A549 (cell line): ENCODE results near the gene NTN4. TPM values are rescaled to one million over a fixed set of nuclear protein-coding genes. Genes with fewer than 3 reads are reported as not detected.

ENCODE experiments used
- ATAC-seq, 2 experiments: fragments of 200-7000 bp in 1 of 2; fragments of >200 bp in 1 of 2; cut with Nextera tagmentation in 1 of 2; cut with Tn5 transposase in 1 of 2; 3 replicates each; pipeline versions ENCODE4 v1.8.0 to v1.9.1; 2018 to 2020; ENCODE audit warnings: mild to moderate bottlenecking in 1 of 2, moderate library complexity in 1 of 2
- CTCF ChIA-PET: fragments of 300-600 bp; sonication (Branson Sonifier 250); formaldehyde crosslinking; extraction: SDS; loops from one replicate; lab custom pipeline; 2021; ENCODE audit warnings: antibody characterized with exemption, inconsistent platforms; lab: Yijun Ruan, JAX
- POLR2A ChIA-PET: fragments of 350-600 bp; formaldehyde crosslinking; extraction: SDS; loops from one replicate; lab custom pipeline; 2021; ENCODE audit warnings: antibody characterized with exemption, inconsistent platforms; lab: Yijun Ruan, JAX
- DNase-seq, 2 experiments: peaks; one replicate each; pipeline versions ENCODE4 v3.0.0 to v3.0.0-alpha.2; 2011 to 2016; ENCODE audit warnings: low read depth in 1 of 2, low spot score in 1 of 2
- FAIRE-seq: peaks from 2 replicates; lab custom pipeline; 2011; peaks lifted over from hg19 to GRCh38; lab: Jason Lieb, UNC
- H3K27ac ChIP-seq, 2 experiments: fragments of >200 bp; sonication (Bioruptor Twin); formaldehyde crosslinking; 3 replicates each; pipeline ENCODE4 v1.5.1; 2016 to 2017
- H3K4me1 ChIP-seq: fragments of >200 bp; sonication (Bioruptor Twin); formaldehyde crosslinking; 3 replicates; pipeline ENCODE4 v1.6.1; 2016
- H3K4me2 ChIP-seq: fragments of >200 bp; sonication (Bioruptor Twin); formaldehyde crosslinking; 3 replicates; pipeline ENCODE4 v1.6.1; 2016
- H3K4me3 ChIP-seq: fragments of >200 bp; sonication (Bioruptor Twin); formaldehyde crosslinking; 3 replicates; pipeline ENCODE4 v1.5.1; 2016
- H3K9me3 ChIP-seq: fragments of >200 bp; sonication (Bioruptor Twin); formaldehyde crosslinking; 3 replicates; pipeline ENCODE4 v1.6.1; 2016
- CBX8 ChIP-seq: fragments of 200-600 bp; sonication (generic); IDR thresholded peaks from 2 replicates; pipeline ENCODE4 v1.6.1; 2016
- EHMT2 ChIP-seq: fragments of 200-600 bp; sonication (generic); IDR thresholded peaks from 2 replicates; pipeline ENCODE4 v1.6.1; 2016; ENCODE audit warnings: antibody characterized with exemption, low read depth, mild to moderate bottlenecking, moderate library complexity
- HOXB13 ChIP-seq: fragments of 250-450 bp; sonication (Bioruptor Pico); IDR thresholded peaks from 2 replicates; pipeline ENCODE4 v1.5.0; 2020; ENCODE audit warnings: low read depth, mild to moderate bottlenecking, moderate library complexity
- HOXB5 ChIP-seq: fragments of 250-450 bp; sonication (Bioruptor Pico); IDR thresholded peaks from 2 replicates; pipeline ENCODE4 v1.5.0; 2020; ENCODE audit warnings: mild to moderate bottlenecking, moderate library complexity
- JUN ChIP-seq, 2 experiments: fragments of >200 bp; sonication (Bioruptor Twin); formaldehyde crosslinking; IDR thresholded peaks; 2 replicates in 1 of 2; 3 replicates in 1 of 2; pipeline ENCODE4 v1.6.1; 2016 to 2017
- JUNB ChIP-seq: fragments of >200 bp; sonication (Bioruptor Twin); formaldehyde crosslinking; IDR thresholded peaks from 2 replicates; pipeline ENCODE4 v1.6.1; 2016
- KDM1A ChIP-seq: fragments of 200-600 bp; sonication (generic); IDR thresholded peaks from 2 replicates; pipeline ENCODE4 v1.6.1; 2016; ENCODE audit warnings: low read depth, mild to moderate bottlenecking
- KDM5A ChIP-seq: fragments of 200-600 bp; sonication (generic); IDR thresholded peaks from 2 replicates; pipeline ENCODE4 v1.6.1; 2016; ENCODE audit warnings: antibody characterized with exemption, mild to moderate bottlenecking
- NFE2L2 ChIP-seq: fragments of 150-350 bp; conservative IDR thresholded peaks from 2 replicates; pipeline ENCODE4 v1.6.1; 2014; ENCODE audit warnings: low read length
- NR3C1 ChIP-seq: fragments of >200 bp; sonication (Bioruptor Twin); formaldehyde crosslinking; IDR thresholded peaks from 3 replicates; pipeline ENCODE4 v1.6.1; 2017
- PHF8 ChIP-seq: fragments of 200-600 bp; sonication (generic); IDR thresholded peaks from 2 replicates; pipeline ENCODE4 v1.6.1; 2016; ENCODE audit warnings: low read depth, mild to moderate bottlenecking, antibody characterized with exemption, moderate library complexity, borderline replicate concordance
- POLR2A ChIP-seq: IDR thresholded peaks from 2 replicates; pipeline ENCODE4 v1.6.1; 2012; ENCODE audit warnings: mild to moderate bottlenecking, low read length
- POLR2AphosphoS2 ChIP-seq: conservative IDR thresholded peaks from 2 replicates; pipeline ENCODE4 v1.6.1; 2012; ENCODE audit warnings: low read length, improper control_type of control experiment, inconsistent platforms
- RARB ChIP-seq: fragments of 250-450 bp; sonication (Bioruptor Pico); IDR thresholded peaks from 2 replicates; pipeline ENCODE4 v1.8.0; 2021; ENCODE audit warnings: mild to moderate bottlenecking, moderate library complexity
- RFX5 ChIP-seq: fragments of 450-650 bp; IDR thresholded peaks from 2 replicates; pipeline ENCODE4 v1.7.1; 2014; ENCODE audit warnings: antibody characterized with exemption, mild to moderate bottlenecking, moderate library complexity
- SMC3 ChIP-seq: fragments of >200 bp; sonication (Bioruptor Twin); formaldehyde crosslinking; IDR thresholded peaks from 3 replicates; pipeline ENCODE4 v1.6.1; 2018; ENCODE audit warnings: inconsistent platforms
- SREBF2 ChIP-seq: fragments of 450-650 bp; IDR thresholded peaks from 2 replicates; pipeline ENCODE4 v1.6.1; 2014; ENCODE audit warnings: mild to moderate bottlenecking, moderate library complexity
- TP53 ChIP-seq: fragments of 250-450 bp; sonication (Bioruptor Pico); IDR thresholded peaks from 2 replicates; pipeline ENCODE4 v1.5.0; 2021; ENCODE audit warnings: mild to moderate bottlenecking, moderate library complexity
- ZC3H11A ChIP-seq: fragments of 450-650 bp; IDR thresholded peaks from 2 replicates; pipeline ENCODE4 v1.6.1; 2014; ENCODE audit warnings: antibody characterized with exemption, mild to moderate bottlenecking
- ZNF302 ChIP-seq: fragments of 250-450 bp; sonication (Bioruptor Pico); IDR thresholded peaks from 2 replicates; pipeline ENCODE4 v1.9.0; 2021; ENCODE audit warnings: inconsistent platforms, mild to moderate bottlenecking, moderate library complexity
- ZSCAN20 ChIP-seq: fragments of 250-450 bp; sonication (Bioruptor Pico); IDR thresholded peaks from 2 replicates; pipeline ENCODE4 v1.8.0; 2022; ENCODE audit warnings: mild to moderate bottlenecking, moderate library complexity
- WGBS: methylation state at CpG from one replicate; pipeline ENCODE4 v1.1.6; 2017; ENCODE audit errors: missing lambda C conversion rate; 5-methylcytosine and 5-hydroxymethylcytosine counted together
- polyA plus RNA-seq, 4 experiments: library from polyadenylated mRNA; depleted of rRNA in 3 of 4; stranded (reverse); fragments of >200 nt; fragmentation: RNase III in 1 of 4; extraction: RNeasy Plus Mini Kit Qiagen cat#74134 plus additional on column Dnase treatment in 1 of 4; gene quantifications; 2 replicates in 3 of 4; 3 replicates in 1 of 4; pipeline ENCODE4 v1.2.3, GENCODE V29; 2011 to 2017
- TF ChIP-seq, protein P1 (sequence below): IDR thresholded peaks from 2 replicates; pipeline ENCODE4 v1.6.1; 2012
- TF ChIP-seq, protein P2 (sequence below): fragments of >200 bp; sonication (Bioruptor Twin); formaldehyde crosslinking; IDR thresholded peaks from 2 replicates; pipeline ENCODE4 v1.6.1; 2016
- TF ChIP-seq, protein P3 (sequence below): IDR thresholded peaks from 2 replicates; pipeline ENCODE4 v1.6.1; 2012; ENCODE audit warnings: low read depth, borderline replicate concordance
- TF ChIP-seq, protein P4 (sequence below): fragments of 450-650 bp; IDR thresholded peaks from 2 replicates; pipeline ENCODE4 v1.6.1; 2014; ENCODE audit warnings: antibody characterized with exemption
- TF ChIP-seq, protein P5 (sequence below): fragments of >200 bp; sonication (Bioruptor Twin); formaldehyde crosslinking; IDR thresholded peaks from 3 replicates; pipeline ENCODE4 v1.6.1; 2016
- TF ChIP-seq, protein P6 (sequence below): fragments of >200 bp; sonication (Bioruptor Twin); formaldehyde crosslinking; IDR thresholded peaks from 3 replicates; pipeline ENCODE4 v1.5.1; 2016

Gene NTN4
- polyA plus RNA-seq, 2 of the 4 experiments (the other 2 are of a cell fraction), result 37.3 to 132 TPM

DNA sequence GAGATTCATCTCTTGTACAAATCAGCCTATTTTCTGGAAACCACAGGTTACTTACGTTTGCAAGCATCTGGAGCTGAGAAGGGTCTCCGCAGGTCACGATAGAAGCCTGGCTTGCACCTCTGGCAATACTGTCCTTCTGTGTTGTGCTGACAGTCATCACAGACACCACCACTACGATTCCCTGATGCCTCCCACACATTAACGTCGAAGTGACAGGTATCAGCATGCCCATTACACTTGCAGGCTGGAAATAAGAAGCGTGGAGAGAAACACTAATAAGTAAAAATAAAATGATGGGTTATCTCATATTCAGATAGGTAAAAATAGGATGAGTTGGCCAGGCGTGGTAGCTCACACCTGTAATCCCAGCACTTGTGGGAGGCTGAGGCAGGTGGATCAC, 80.2 kb downstream of the NTN4 start:
- ChIA-PET POLR2A (no interaction called here), CTCF (no interaction called here)
- WGBS, result 90% methylated on average over 8 of the region's 8 CpGs
- H3K4me3 ChIP-seq, result no peak overlapping the region
- ATAC-seq, result no peak
- peaks cover 10% of the 10 kb centered on the region for H3K4me1 ChIP-seq
- TF ChIP-seq RFX5 (no peak), SMC3 (no peak), NFE2L2 (no peak), CBX8 (no peak), NR3C1 (no peak), KDM5A (no peak), HOXB5 (CRISPR knock-in tag) (no peak), TP53 (CRISPR knock-in tag) (no peak), ZC3H11A (no peak), POLR2A (no peak), ZSCAN20 (CRISPR knock-in tag) (no peak), POLR2AphosphoS2 (no peak), SREBF2 (no peak)
- TF ChIP-seq, protein P1, sequence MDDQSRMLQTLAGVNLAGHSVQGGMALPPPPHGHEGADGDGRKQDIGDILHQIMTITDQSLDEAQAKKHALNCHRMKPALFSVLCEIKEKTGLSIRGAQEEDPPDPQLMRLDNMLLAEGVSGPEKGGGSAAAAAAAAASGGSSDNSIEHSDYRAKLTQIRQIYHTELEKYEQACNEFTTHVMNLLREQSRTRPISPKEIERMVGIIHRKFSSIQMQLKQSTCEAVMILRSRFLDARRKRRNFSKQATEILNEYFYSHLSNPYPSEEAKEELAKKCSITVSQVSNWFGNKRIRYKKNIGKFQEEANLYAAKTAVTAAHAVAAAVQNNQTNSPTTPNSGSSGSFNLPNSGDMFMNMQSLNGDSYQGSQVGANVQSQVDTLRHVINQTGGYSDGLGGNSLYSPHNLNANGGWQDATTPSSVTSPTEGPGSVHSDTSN, result no peak
- TF ChIP-seq, protein P2, sequence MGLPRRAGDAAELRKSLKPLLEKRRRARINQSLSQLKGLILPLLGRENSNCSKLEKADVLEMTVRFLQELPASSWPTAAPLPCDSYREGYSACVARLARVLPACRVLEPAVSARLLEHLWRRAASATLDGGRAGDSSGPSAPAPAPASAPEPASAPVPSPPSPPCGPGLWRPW, result no peak
- TF ChIP-seq, protein P3, sequence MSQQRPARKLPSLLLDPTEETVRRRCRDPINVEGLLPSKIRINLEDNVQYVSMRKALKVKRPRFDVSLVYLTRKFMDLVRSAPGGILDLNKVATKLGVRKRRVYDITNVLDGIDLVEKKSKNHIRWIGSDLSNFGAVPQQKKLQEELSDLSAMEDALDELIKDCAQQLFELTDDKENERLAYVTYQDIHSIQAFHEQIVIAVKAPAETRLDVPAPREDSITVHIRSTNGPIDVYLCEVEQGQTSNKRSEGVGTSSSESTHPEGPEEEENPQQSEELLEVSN, result no peak
- TF ChIP-seq, protein P4, sequence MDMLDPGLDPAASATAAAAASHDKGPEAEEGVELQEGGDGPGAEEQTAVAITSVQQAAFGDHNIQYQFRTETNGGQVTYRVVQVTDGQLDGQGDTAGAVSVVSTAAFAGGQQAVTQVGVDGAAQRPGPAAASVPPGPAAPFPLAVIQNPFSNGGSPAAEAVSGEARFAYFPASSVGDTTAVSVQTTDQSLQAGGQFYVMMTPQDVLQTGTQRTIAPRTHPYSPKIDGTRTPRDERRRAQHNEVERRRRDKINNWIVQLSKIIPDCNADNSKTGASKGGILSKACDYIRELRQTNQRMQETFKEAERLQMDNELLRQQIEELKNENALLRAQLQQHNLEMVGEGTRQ, result no peak
- TF ChIP-seq, protein P5, sequence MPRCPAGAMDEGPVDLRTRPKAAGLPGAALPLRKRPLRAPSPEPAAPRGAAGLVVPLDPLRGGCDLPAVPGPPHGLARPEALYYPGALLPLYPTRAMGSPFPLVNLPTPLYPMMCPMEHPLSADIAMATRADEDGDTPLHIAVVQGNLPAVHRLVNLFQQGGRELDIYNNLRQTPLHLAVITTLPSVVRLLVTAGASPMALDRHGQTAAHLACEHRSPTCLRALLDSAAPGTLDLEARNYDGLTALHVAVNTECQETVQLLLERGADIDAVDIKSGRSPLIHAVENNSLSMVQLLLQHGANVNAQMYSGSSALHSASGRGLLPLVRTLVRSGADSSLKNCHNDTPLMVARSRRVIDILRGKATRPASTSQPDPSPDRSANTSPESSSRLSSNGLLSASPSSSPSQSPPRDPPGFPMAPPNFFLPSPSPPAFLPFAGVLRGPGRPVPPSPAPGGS, result no peak
- TF ChIP-seq, protein P6, sequence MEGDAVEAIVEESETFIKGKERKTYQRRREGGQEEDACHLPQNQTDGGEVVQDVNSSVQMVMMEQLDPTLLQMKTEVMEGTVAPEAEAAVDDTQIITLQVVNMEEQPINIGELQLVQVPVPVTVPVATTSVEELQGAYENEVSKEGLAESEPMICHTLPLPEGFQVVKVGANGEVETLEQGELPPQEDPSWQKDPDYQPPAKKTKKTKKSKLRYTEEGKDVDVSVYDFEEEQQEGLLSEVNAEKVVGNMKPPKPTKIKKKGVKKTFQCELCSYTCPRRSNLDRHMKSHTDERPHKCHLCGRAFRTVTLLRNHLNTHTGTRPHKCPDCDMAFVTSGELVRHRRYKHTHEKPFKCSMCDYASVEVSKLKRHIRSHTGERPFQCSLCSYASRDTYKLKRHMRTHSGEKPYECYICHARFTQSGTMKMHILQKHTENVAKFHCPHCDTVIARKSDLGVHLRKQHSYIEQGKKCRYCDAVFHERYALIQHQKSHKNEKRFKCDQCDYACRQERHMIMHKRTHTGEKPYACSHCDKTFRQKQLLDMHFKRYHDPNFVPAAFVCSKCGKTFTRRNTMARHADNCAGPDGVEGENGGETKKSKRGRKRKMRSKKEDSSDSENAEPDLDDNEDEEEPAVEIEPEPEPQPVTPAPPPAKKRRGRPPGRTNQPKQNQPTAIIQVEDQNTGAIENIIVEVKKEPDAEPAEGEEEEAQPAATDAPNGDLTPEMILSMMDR, result no peak
- H3K4me2 ChIP-seq, result no peak overlapping the region
- H3K27ac ChIP-seq, result no peak overlapping the region
- no peaks in the 10 kb centered on the region for H3K9me3 ChIP-seq
- no peak for DNase-seq
- no peak for FAIRE-seq

DNA sequence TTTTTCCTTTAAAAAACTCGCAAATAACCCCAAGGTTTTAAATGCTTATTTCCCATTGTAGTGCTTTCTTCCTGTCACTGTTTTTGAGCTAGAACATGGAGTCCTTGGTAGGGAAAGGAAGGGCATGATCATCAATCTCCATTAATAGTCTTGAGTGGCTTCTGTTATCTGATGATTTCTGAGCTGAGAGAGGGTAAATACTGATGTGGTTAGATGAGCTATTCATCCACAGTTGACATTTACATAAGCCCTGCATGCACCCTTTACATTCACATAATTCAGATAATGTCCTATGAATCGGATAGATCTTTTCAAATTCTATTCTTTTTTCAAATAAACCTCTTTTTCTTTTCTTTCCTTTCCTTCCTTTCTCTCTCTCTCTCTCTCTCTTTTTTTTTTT, 81.4 kb downstream of the NTN4 start:
- no peak for DNase-seq
- no peaks in the 10 kb centered on the region for H3K9me3 ChIP-seq
- TF ChIP-seq PHF8 (no peak), KDM1A (no peak), ZNF302 (no peak), JUNB (no peak), KDM5A (no peak), HOXB13 (CRISPR knock-in tag) (no peak), POLR2AphosphoS2 (no peak), RARB (CRISPR knock-in tag) (no peak), EHMT2 (no peak), JUN (IDR thresholded peaks at IDR 0.05) (no peak)
- WGBS, result 88% methylated on average over 2 of the region's 2 CpGs
- H3K27ac ChIP-seq, result no peak overlapping the region
- POLR2A ChIA-PET, result no interaction called here
- H3K4me2 ChIP-seq, result no peak overlapping the region
- ATAC-seq, result no peak
- H3K4me3 ChIP-seq, result no peak overlapping the region
- FAIRE-seq, result no peak
- H3K4me1 ChIP-seq, result peaks cover 3% of the 10 kb centered on the region
- CTCF ChIA-PET, result interaction anchor here (0.6 to 1.3 kb wide), 4 partner anchors 31 to 186 kb away, joined by 3 read pairs; no protein-coding TSS in a partner anchor
